22Rv1 (cell line): ENCODE results near the gene TCF4.
"Not testable (repeated sequence)": the region's sequence is repeated elsewhere in the genome, so short reads cannot be mapped to it uniquely, and the experiment has no call there.

Experiments used
- H3K27ac ChIP-seq: fragments of 450-650 bp; 2 replicates; pipeline ENCODE4 v1.5.1; 2017
- ZFX ChIP-seq: fragments of 450-650 bp; IDR thresholded peaks from 2 replicates; pipeline ENCODE4 v1.6.1; 2017; ENCODE audit warnings: antibody characterized with exemption, borderline replicate concordance
- TF ChIP-seq, protein P1 (sequence below): fragments of 450-650 bp; IDR thresholded peaks from 2 replicates; pipeline ENCODE4 v1.5.1; 2017; ENCODE audit warnings: mild to moderate bottlenecking

TCF4 gene

DNA sequence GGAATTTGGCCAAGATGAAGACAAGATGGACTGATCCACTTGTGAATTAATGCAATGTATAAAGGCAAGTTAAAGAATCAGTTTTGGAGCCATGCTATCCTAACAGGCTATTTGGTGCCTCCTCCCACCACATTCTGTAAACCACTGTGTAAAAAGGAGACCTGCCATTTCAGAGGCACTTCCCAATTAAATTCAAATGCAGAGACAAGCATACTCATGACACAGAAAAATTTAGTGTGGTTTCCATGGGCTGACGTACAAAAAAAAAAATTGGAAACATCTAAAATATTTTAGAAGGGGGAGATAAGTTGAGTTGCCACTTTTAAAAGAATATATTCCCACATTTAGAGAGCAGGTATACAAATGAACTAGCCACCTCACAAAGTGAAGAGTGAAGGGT lies 112.1 kb downstream of the TCF4 start:
- no peak overlapping the region for H3K27ac ChIP-seq
- no peak for TF ChIP-seq ZFX
- TF ChIP-seq, protein P1, sequence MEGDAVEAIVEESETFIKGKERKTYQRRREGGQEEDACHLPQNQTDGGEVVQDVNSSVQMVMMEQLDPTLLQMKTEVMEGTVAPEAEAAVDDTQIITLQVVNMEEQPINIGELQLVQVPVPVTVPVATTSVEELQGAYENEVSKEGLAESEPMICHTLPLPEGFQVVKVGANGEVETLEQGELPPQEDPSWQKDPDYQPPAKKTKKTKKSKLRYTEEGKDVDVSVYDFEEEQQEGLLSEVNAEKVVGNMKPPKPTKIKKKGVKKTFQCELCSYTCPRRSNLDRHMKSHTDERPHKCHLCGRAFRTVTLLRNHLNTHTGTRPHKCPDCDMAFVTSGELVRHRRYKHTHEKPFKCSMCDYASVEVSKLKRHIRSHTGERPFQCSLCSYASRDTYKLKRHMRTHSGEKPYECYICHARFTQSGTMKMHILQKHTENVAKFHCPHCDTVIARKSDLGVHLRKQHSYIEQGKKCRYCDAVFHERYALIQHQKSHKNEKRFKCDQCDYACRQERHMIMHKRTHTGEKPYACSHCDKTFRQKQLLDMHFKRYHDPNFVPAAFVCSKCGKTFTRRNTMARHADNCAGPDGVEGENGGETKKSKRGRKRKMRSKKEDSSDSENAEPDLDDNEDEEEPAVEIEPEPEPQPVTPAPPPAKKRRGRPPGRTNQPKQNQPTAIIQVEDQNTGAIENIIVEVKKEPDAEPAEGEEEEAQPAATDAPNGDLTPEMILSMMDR, result no peak

DNA sequence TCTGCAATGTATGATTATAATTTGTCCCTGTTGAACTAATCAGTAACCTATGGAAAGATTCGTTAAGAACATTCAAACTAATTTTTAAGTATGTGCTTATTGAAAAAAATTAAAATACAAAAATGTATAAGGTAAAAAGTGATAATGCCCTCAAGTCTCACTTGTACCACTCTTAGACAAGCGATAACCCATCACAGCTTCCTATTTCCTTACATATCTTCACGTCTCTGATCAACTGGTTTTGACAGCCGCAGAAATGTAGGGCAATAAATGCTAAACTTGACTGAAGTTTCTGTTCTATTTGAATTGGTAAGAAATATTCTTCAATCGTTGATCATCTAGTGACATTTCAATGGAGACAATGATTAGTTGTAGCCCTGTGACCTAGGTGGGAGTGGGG lies 112.5 kb downstream of the TCF4 start:
- TF ChIP-seq ZFX, result no peak
- TF ChIP-seq, protein P1, result no peak
- no peak overlapping the region for H3K27ac ChIP-seq

DNA sequence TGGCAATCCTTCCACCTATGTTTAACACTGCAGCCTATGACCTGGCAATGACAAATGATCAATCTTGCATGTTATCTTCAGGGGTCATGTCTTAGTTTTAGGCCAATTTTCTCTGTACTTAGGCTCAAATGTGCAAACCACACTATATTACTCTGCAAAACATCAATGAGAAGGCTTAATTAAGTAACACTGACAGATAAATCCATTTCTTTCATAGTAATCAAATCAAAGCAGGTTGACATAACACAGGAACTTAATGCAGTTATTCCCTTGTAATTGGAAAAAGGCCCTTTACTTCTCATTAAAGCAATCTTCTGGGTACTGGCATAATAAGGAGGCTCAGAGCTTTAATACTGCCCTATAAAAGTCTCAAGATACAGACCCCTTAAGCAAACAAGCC lies 114.4 kb downstream of the TCF4 start:
- no peak overlapping the region for H3K27ac ChIP-seq
- TF ChIP-seq, protein P1, result no peak
- no peak for TF ChIP-seq ZFX

DNA sequence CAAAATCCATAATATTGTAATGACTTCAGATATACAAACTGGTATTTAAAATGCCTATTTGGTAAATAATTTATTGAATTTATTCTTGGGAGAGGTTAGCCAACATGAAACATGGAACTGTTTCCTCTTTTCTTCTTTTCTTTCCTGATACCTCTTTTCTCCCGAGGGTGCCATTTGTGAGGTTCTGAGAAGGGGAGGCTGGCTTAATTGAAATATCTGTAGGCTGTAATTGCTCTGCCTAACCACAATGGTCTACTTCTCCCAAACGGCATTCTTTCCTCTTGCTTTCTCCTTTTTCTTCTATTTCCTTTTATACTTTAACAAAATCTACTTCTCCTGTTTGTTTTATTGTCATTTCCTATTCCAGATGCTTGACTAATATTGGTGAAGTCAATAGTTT lies 114.9 kb downstream of the TCF4 start:
- no peak overlapping the region for H3K27ac ChIP-seq
- TF ChIP-seq ZFX, result no peak
- TF ChIP-seq, protein P1, result no peak

DNA sequence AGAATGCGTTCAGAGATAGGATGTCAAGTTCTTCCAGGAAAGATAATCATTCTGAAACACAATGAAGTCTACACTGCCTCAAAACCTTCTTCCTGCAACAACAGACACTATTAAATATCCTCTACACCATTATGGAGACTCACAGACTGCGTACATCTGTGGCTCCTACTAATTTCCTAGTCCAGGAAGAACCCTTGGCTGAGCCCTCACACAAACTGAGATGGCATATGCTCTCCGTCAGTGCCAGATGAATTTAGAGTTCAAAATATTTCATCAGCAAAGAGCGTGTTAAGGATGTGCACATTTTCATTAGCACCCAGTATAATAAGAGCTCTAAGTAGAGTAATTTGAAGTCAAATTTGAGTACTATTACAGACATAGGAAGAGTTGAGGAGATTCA lies 117.2 kb downstream of the TCF4 start:
- TF ChIP-seq, protein P1, result no peak
- no peak for TF ChIP-seq ZFX
- no peak overlapping the region for H3K27ac ChIP-seq

DNA sequence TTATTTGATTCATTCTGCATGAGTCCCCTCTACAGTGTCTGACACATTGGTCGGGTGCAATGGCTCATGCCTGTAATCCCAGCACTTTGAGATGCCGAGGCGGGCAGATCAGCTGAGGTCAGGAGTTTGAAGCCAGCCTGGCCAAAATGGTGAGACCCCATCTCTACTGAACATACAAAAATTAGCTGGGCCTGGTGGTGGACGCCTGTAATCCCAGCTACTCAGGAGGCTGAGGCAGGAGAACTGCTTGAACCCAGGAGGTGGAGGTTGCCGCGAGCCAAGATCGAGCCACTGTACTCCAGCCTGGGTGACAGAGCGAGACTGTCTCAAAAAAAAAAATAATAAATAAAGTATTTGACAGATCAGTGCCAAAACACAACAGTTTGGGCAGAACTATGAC lies 118.9 kb downstream of the TCF4 start:
- not testable (repeated sequence) for H3K27ac ChIP-seq

DNA sequence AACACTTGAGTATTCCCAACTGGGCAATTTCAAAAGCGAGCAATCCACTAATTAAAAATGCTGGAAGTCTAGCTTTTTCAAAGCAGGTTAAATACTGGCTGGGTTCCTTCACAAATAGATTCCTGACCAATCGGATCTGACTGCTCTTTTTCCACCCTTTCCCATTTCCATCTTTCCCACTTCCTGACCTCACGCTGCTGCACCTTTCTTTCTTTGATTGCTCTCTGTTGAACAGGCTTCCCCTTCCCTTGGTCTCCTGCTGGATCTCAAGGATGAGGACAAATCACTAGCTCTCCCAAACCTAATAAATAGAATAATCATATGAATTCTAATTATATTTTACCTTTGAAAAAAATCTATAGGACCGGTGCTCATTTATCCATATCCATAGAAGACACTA lies 121.2 kb downstream of the TCF4 start:
- H3K27ac ChIP-seq, result no peak overlapping the region
- TF ChIP-seq, protein P1, result no peak
- no peak for TF ChIP-seq ZFX

DNA sequence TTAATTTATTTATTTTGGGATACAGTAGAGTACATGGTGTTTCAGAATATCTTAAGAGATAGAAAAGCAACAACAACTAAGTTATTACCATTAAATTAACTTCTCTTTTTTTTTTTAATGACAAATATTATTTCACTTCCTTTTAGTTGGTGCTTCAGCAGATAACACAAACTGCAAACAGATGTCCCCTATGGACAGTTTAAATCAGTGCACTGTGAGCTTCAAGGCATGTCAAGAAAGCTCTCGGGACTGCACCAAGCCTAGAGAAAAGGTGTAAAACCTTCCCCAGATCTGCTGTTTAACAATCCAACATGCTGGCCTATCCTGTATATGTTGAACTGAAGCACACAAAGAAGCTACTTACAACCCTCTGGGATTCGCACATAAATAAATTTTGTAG lies 122.7 kb downstream of the TCF4 start:
- TF ChIP-seq, protein P1, result no peak
- no peak for TF ChIP-seq ZFX
- no peak overlapping the region for H3K27ac ChIP-seq
